GM23338 (cell line): ENCODE measurements around the gene ODAD2. TPM values are rescaled to one million over a fixed set of nuclear protein-coding genes. Genes with fewer than 3 reads are reported as not detected.

Experiments used
- ATAC-seq: fragments of 200-7000 bp; cut with Tn5 transposase; 3 replicates; pipeline ENCODE4 v1.9.1; 2020
- DNase-seq: peaks from one replicate; pipeline ENCODE4 v3.0.0-alpha.2; 2015; ENCODE audit warnings: low spot score
- H2AFZ ChIP-seq: fragments of 200-600 bp; sonication (generic); 2 replicates; pipeline ENCODE4 v1.8.0; 2016; ENCODE audit warnings: antibody characterized with exemption, mild to moderate bottlenecking, moderate library complexity
- H3F3A ChIP-seq: fragments of 200-600 bp; sonication (generic); replicated peaks from 2 replicates; pipeline ENCODE4 v1.8.0; 2017; ENCODE audit warnings: antibody characterized with exemption, mixed run types, low read depth
- H3K27ac ChIP-seq: fragments of 200-600 bp; sonication (generic); 2 replicates; pipeline ENCODE4 v1.6.1; 2016; ENCODE audit warnings: low read depth
- H3K27me3 ChIP-seq: fragments of 200-600 bp; sonication (generic); 2 replicates; pipeline ENCODE4 v1.8.0; 2016; ENCODE audit warnings: mild to moderate bottlenecking, mixed run types, moderate library complexity; ENCODE audit not compliant: insufficient read depth
- H3K36me3 ChIP-seq: fragments of 200-600 bp; sonication (generic); 2 replicates; pipeline ENCODE4 v1.8.0; 2016; ENCODE audit warnings: mild to moderate bottlenecking; ENCODE audit not compliant: insufficient read depth
- H3K4me1 ChIP-seq: fragments of 200-600 bp; sonication (generic); 2 replicates; pipeline ENCODE4 v1.8.0; 2016; ENCODE audit warnings: mild to moderate bottlenecking, moderate library complexity; ENCODE audit not compliant: insufficient read depth
- H3K4me2 ChIP-seq: fragments of 200-600 bp; sonication (generic); 2 replicates; pipeline ENCODE4 v1.7.1; 2017; ENCODE audit warnings: mixed run types
- H3K4me3 ChIP-seq: fragments of 200-600 bp; sonication (generic); 2 replicates; pipeline ENCODE4 v1.6.1; 2016; ENCODE audit warnings: mixed run types
- H3K79me2 ChIP-seq: fragments of 200-600 bp; sonication (generic); replicated peaks from 2 replicates; pipeline ENCODE4 v1.8.0; 2017; ENCODE audit warnings: mild to moderate bottlenecking; ENCODE audit not compliant: insufficient read depth
- H3K9me2 ChIP-seq: fragments of 200-600 bp; sonication (generic); 2 replicates; pipeline ENCODE4 v1.8.0; 2017; ENCODE audit not compliant: insufficient read depth
- H4K20me1 ChIP-seq: fragments of 200-600 bp; sonication (generic); replicated peaks from 2 replicates; pipeline ENCODE4 v1.8.0; 2017; ENCODE audit warnings: mild to moderate bottlenecking; ENCODE audit not compliant: insufficient read depth
- H3K27ac Mint-ChIP-seq: 2 replicates; pipeline ENCODE4 v1.8.0; 2020; ENCODE audit warnings: inconsistent platforms, mild to moderate bottlenecking, moderate library complexity, mixed read lengths
- H3K27me3 Mint-ChIP-seq: 3 replicates; pipeline ENCODE4 v1.8.0; 2022; ENCODE audit warnings: low read depth, mild to moderate bottlenecking, moderate library complexity, mixed read lengths, inconsistent platforms; ENCODE audit not compliant: insufficient read depth, poor library complexity
- H3K36me3 Mint-ChIP-seq: 3 replicates; pipeline ENCODE4 v1.8.0; 2021; ENCODE audit warnings: low read depth, mild to moderate bottlenecking, inconsistent platforms, moderate library complexity, mixed read lengths
- H3K4me1 Mint-ChIP-seq: 3 replicates; pipeline ENCODE4 v1.8.0; 2020; ENCODE audit warnings: mild to moderate bottlenecking, inconsistent platforms, mixed read lengths
- H3K4me3 Mint-ChIP-seq: 3 replicates; pipeline ENCODE4 v1.8.0; 2021; ENCODE audit warnings: moderate library complexity, mild to moderate bottlenecking, inconsistent platforms, mixed read lengths
- H3K9me3 Mint-ChIP-seq: 3 replicates; pipeline ENCODE4 v1.8.0; 2020; ENCODE audit warnings: moderate library complexity, mild to moderate bottlenecking, inconsistent platforms, mixed read lengths
- CREB1 ChIP-seq: fragments of 250-450 bp; sonication (Bioruptor Pico); IDR thresholded peaks from 2 replicates; pipeline ENCODE4 v1.5.0; 2020; ENCODE audit warnings: low read depth, mild to moderate bottlenecking, moderate library complexity
- CTCF ChIP-seq, 2 experiments: fragments of 200-600 bp in 1 of 2; sonication (generic) in 1 of 2; conservative IDR thresholded peaks; 2 replicates each; pipeline versions ENCODE4 v1.5.1 to v1.6.1; 2016 to 2017; ENCODE audit warnings: antibody characterized with exemption in 2 of 2, low read depth in 2 of 2, mild to moderate bottlenecking in 2 of 2, moderate library complexity in 1 of 2
- ETS1 ChIP-seq: IDR thresholded peaks from 2 replicates; pipeline ENCODE4 v1.6.1; 2016; ENCODE audit warnings: antibody characterized with exemption
- EZH2phosphoT487 ChIP-seq: fragments of 200-600 bp; sonication (generic); IDR thresholded peaks from one replicate; pipeline ENCODE4 v1.8.1; 2018; ENCODE audit warnings: antibody characterized with exemption; ENCODE audit not compliant: unreplicated experiment
- JUNB ChIP-seq: IDR thresholded peaks from one replicate; pipeline ENCODE4 v1.6.1; 2016; ENCODE audit warnings: antibody characterized with exemption; ENCODE audit not compliant: unreplicated experiment
- POLR2AphosphoS5 ChIP-seq: IDR thresholded peaks from 2 replicates; pipeline ENCODE4 v1.6.1; 2016; ENCODE audit warnings: antibody characterized with exemption, low read depth
- STAT1 ChIP-seq: IDR thresholded peaks from one replicate; pipeline ENCODE4 v1.6.1; 2016; ENCODE audit warnings: antibody characterized with exemption; ENCODE audit not compliant: unreplicated experiment
- ZNF114 ChIP-seq: fragments of 250-450 bp; sonication (Bioruptor Pico); IDR thresholded peaks from 2 replicates; pipeline ENCODE4 v1.5.0; 2020; ENCODE audit warnings: mild to moderate bottlenecking, moderate library complexity
- ZNF331 ChIP-seq: fragments of 250-450 bp; sonication (Bioruptor Pico); IDR thresholded peaks from 2 replicates; pipeline ENCODE4 v1.5.0; 2020; ENCODE audit warnings: low read depth, mild to moderate bottlenecking, moderate library complexity
- ZNF462 ChIP-seq: fragments of 250-450 bp; sonication (Bioruptor Pico); IDR thresholded peaks from 2 replicates; pipeline ENCODE4 v1.5.0; 2020; ENCODE audit warnings: mild to moderate bottlenecking, moderate library complexity
- polyA plus RNA-seq: library from polyadenylated mRNA; unstranded; fragments of >200 nt; fragmentation: Nextera tagmentation; extraction: Ambion mirVana; gene quantifications from 2 replicates; pipeline ENCODE4 v1.2.1, GENCODE V29; 2016
- total RNA-seq: library from RNA; depleted of rRNA; stranded (reverse); fragments of >200 nt; shearing (Covaris generic); gene quantifications from 2 replicates; pipeline ENCODE4 v1.2.3, GENCODE V29; 2014

Gene ODAD2
- total and polyA plus RNA-seq, 2 experiments from 2014 or later: 2.1 to 3.4 TPM

GRCh38 chr10:27998954-27999275, at the start of gene ODAD2 (continued):
- TF ChIP-seq ZNF462 (CRISPR knock-in tag): no peak

GRCh38 chr10:28047061-28047460, 48.2 kb upstream of the ODAD2 start:
- no peaks in the 10 kb centered on the region for H3K9me3 Mint-ChIP-seq
- no peak for TF ChIP-seq CREB1 (CRISPR knock-in tag)
- no peak for TF ChIP-seq EZH2phosphoT487
- TF ChIP-seq ZNF114 (CRISPR knock-in tag): no peak
- H2AFZ ChIP-seq: no peak overlapping the region
- no peak overlapping the region for H3K27ac ChIP-seq
- H3K9me2 ChIP-seq: 0 out of 2 replicates have a peak, but pooled peaks cover 2% of the 10 kb centered on the region
- DNase-seq (no peak), ATAC-seq (no peak)
- H3K4me1 Mint-ChIP-seq: no peaks in the 10 kb centered on the region
- H3K4me2 ChIP-seq: no peak overlapping the region
- no peaks in the 10 kb centered on the region for H3K27me3 ChIP-seq
- H3K4me1 ChIP-seq: no peaks in the 10 kb centered on the region
- no peak overlapping the region for H3K4me3 ChIP-seq
- H3K27me3 Mint-ChIP-seq: peaks cover 6% of the 10 kb centered on the region
- no peaks in the 10 kb centered on the region for H3F3A ChIP-seq
- no peak overlapping the region for H3K27ac Mint-ChIP-seq
- no peaks in the 10 kb centered on the region for H3K36me3 ChIP-seq
- H3K4me3 Mint-ChIP-seq: no peak overlapping the region
- no peaks in the 10 kb centered on the region for H4K20me1 ChIP-seq
- no peaks in the 10 kb centered on the region for H3K36me3 Mint-ChIP-seq
- no peaks in the 10 kb centered on the region for H3K79me2 ChIP-seq

- H3K4me2 ChIP-seq: no peak overlapping the region
- 0 out of 2 replicates have a peak, but pooled peaks cover 6% of the 10 kb centered on the region for H3K9me2 ChIP-seq
- Mint-ChIP-seq H3K36me3 (no peaks in the 10 kb centered on the region), H3K27ac (no peak overlapping the region), H3K4me1 (no peaks in the 10 kb centered on the region), H3K27me3 (peaks cover 6% of the 10 kb centered on the region), H3K9me3 (no peaks in the 10 kb centered on the region), H3K4me3 (no peak overlapping the region)
- no peaks in the 10 kb centered on the region for H3K36me3 ChIP-seq
- no peak overlapping the region for H2AFZ ChIP-seq
- H3K79me2 ChIP-seq: no peaks in the 10 kb centered on the region
- no peaks in the 10 kb centered on the region for H3F3A ChIP-seq
- H3K27me3 ChIP-seq: no peaks in the 10 kb centered on the region
- no peak overlapping the region for H3K4me3 ChIP-seq
- no peaks in the 10 kb centered on the region for H3K4me1 ChIP-seq
- H3K27ac ChIP-seq: no peak overlapping the region
- DNase-seq: no peak
- no peaks in the 10 kb centered on the region for H4K20me1 ChIP-seq
- ATAC-seq: no peak
- no peak for TF ChIP-seq POLR2AphosphoS5
- no peak for TF ChIP-seq ZNF331
- TF ChIP-seq ZNF114 (CRISPR knock-in tag): no peak
- TF ChIP-seq STAT1: no peak
- no peak for TF ChIP-seq JUNB
- TF ChIP-seq ETS1: no peak
- no peak for TF ChIP-seq EZH2phosphoT487
- no peak for TF ChIP-seq CREB1 (CRISPR knock-in tag)
- TF ChIP-seq CTCF (conservative IDR thresholded peaks at IDR 0.05; ENCODE audit: low read depth in 2 of 2): no peak
Observed at GRCh38 chr10:28046579-28046978, 47.7 kb upstream of the ODAD2 start.
